ENCODE results near the gene TGFBR3L. TPM values are rescaled to one million over a fixed set of nuclear protein-coding genes. Genes with fewer than 3 reads are reported as not detected.

TGFBR3L gene
- total RNA-seq, 1 donor from 2014 or later = 0.69 TPM

DNA sequence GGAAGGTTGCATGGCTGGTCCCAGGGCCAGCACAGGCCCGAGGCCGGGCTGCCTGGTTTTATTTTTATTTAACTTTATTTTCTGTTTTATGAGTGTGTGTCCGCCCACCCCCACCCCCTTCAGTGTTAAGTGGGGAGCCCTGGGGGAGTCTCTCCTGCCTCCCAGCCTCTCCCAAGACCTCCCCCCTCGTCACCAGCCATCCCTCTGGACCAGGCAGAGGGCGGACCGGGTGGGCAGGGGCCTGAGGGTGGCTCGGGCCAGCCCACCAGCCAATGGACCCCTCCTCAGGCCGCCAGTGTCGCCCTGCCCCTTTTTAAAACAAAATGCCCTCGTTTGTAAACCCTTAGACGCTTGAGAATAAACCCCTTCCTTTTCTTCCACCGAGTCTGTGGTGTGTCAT lies 531 bp upstream of the TGFBR3L start:
- Mint-ChIP-seq H3K36me3 (ENCODE audit: unreplicated experiment) (no peaks in the 10 kb centered on the region), H3K4me3 (ENCODE audit: unreplicated experiment) (no peak overlapping the region), H3K9me3 (ENCODE audit: unreplicated experiment) (peaks cover 2% of the 10 kb centered on the region), H3K4me1 (ENCODE audit: low read depth, unreplicated experiment) (peaks cover 2% of the 10 kb centered on the region), H3K27me3 (ENCODE audit: unreplicated experiment) (peaks cover 18% of the 10 kb centered on the region), H3K27ac (ENCODE audit: unreplicated experiment) (no peak overlapping the region)
- TF ChIP-seq, protein P1, sequence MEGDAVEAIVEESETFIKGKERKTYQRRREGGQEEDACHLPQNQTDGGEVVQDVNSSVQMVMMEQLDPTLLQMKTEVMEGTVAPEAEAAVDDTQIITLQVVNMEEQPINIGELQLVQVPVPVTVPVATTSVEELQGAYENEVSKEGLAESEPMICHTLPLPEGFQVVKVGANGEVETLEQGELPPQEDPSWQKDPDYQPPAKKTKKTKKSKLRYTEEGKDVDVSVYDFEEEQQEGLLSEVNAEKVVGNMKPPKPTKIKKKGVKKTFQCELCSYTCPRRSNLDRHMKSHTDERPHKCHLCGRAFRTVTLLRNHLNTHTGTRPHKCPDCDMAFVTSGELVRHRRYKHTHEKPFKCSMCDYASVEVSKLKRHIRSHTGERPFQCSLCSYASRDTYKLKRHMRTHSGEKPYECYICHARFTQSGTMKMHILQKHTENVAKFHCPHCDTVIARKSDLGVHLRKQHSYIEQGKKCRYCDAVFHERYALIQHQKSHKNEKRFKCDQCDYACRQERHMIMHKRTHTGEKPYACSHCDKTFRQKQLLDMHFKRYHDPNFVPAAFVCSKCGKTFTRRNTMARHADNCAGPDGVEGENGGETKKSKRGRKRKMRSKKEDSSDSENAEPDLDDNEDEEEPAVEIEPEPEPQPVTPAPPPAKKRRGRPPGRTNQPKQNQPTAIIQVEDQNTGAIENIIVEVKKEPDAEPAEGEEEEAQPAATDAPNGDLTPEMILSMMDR (IDR thresholded peaks at IDR 0.05; ENCODE audit: partially characterized antibody, unreplicated experiment) = no peak
- peak; percentile 12 for DNase-seq

DNA sequence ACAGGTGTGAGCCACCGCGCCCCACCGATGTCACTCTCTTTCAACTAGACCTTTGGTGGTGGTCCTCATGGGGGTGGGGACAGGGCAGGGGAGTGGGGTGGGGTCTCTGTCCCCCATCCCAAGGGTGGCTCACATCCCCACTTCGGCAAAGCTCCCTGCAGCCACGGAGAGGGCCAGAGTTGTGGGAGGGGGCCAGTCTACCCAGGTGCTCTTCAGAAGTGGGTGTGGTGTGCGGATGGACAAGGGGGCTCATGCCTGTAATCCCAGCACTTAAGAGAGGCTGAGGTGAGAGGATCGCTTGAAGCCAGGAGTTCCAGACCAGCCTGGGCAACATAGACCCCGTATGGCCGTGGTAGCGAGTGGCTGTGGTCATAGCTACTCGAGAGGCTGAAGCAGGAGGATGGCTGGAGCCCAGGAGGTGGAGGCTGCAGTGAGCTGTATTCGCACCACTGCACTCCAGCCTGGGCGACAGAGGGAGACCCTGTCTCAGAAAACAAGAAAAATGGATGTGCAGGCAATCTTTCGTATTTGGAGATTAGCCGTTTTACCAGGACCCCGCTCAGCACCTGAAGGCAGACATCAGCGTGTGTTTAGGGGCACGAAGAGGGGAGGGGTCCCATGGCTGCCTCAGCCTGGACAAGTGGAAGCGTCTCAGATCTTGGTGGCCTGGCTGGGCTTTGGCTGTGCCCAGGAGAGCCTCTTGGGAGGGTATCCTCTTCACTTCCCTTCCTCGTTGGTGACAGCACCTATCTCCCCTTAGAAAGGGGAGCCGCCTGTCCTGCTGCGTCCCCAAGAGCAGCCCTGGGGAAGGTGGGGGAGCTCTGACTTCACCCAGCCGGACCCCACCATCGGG lies 846 bp downstream of the TGFBR3L start:
- Mint-ChIP-seq H3K27ac (ENCODE audit: unreplicated experiment) (no peak overlapping the region), H3K9me3 (ENCODE audit: unreplicated experiment) (peaks cover 2% of the 10 kb centered on the region), H3K4me3 (ENCODE audit: unreplicated experiment) (peak overlapping the region; percentile 75)

DNA sequence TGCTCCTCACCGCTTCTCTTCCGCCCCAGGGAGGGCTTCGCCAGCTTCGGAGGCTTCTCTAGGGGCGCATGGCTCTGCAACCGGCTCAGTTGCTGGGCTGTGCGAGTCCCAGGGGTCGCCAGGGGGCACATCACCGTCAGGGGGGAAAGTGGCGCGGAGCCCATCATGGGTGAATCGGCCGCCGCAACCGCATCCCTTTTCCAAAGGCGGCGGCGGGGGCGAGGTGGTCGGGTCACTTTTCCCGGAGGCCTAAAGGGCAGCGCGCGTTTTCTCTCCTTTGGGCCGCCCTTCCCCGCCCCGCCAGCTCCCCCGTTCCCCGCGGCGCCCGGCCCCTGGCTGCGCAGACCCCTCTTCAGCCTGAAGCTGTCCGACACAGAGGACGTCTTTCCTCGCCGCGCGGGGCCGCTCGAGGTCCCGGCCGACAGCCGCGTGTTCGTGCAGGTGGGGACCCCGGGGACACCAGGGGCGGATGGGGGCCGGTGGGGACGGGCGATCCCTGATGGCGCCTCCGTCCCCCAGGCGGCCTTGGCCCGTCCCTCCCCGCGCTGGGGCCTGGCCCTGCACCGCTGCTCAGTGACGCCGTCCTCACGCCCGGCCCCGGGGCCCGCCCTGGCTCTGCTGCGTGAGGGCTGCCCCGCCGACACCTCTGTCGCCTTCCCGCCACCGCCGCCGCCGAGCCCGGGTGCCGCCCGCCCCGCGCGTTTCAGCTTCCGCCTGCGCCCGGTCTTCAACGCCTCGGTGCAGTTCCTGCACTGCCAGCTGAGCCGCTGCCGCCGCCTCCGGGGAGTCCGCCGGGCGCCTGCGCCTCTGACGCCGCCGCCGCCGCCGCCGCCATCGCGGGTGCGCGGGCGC lies 1.7 kb downstream of the TGFBR3L start:
- H3K4me1 Mint-ChIP-seq (ENCODE audit: low read depth, unreplicated experiment) = peaks cover 2% of the 10 kb centered on the region
- peaks cover 4% of the 10 kb centered on the region for H3K9me3 Mint-ChIP-seq (ENCODE audit: unreplicated experiment)
- TF ChIP-seq, protein P1 (IDR thresholded peaks at IDR 0.05; ENCODE audit: partially characterized antibody, unreplicated experiment) = no peak
- no peaks in the 10 kb centered on the region for H3K36me3 Mint-ChIP-seq (ENCODE audit: unreplicated experiment)
- no peak overlapping the region for H3K4me3 Mint-ChIP-seq (ENCODE audit: unreplicated experiment)
- peak; percentile 68 for DNase-seq
- no peak overlapping the region for H3K27ac Mint-ChIP-seq (ENCODE audit: unreplicated experiment)
- H3K27me3 Mint-ChIP-seq (ENCODE audit: unreplicated experiment) = peaks cover 18% of the 10 kb centered on the region

More for the DNA sequence above, 846 bp downstream of the TGFBR3L start:
- TF ChIP-seq, protein P1 (IDR thresholded peaks at IDR 0.05; ENCODE audit: partially characterized antibody, unreplicated experiment) = no peak
- Mint-ChIP-seq H3K27me3 (ENCODE audit: unreplicated experiment) (peaks cover 18% of the 10 kb centered on the region), H3K4me1 (ENCODE audit: low read depth, unreplicated experiment) (peaks cover 2% of the 10 kb centered on the region), H3K36me3 (ENCODE audit: unreplicated experiment) (no peaks in the 10 kb centered on the region)
- DNase-seq = peak; percentile 14

- H3K4me3 Mint-ChIP-seq (ENCODE audit: unreplicated experiment) = peak overlapping the region; percentile 89
- no peak overlapping the region for H3K27ac Mint-ChIP-seq (ENCODE audit: unreplicated experiment)
- H3K36me3 Mint-ChIP-seq (ENCODE audit: unreplicated experiment) = no peaks in the 10 kb centered on the region
Observed at GRCh38 chr19:7916955-7917266, 2.3 kb downstream of the TGFBR3L start.

More at GRCh38 chr19:7916955-7917266, 2.3 kb downstream of the TGFBR3L start:
- Mint-ChIP-seq H3K9me3 (ENCODE audit: unreplicated experiment) (peaks cover 4% of the 10 kb centered on the region), H3K27me3 (ENCODE audit: unreplicated experiment) (peaks cover 19% of the 10 kb centered on the region), H3K4me1 (ENCODE audit: low read depth, unreplicated experiment) (peaks cover 2% of the 10 kb centered on the region)
- DNase-seq = no peak
- TF ChIP-seq, protein P1 (IDR thresholded peaks at IDR 0.05; ENCODE audit: partially characterized antibody, unreplicated experiment) = no peak

Data from glutamatergic neuron (in vitro differentiated cells).